HG03575 (cell line): ENCODE data around the gene IGF2.
"Not testable (repeated sequence)": the region's sequence is repeated elsewhere in the genome, so short reads cannot be mapped to it uniquely, and the experiment has no call there.

Experiments used
- ATAC-seq: cut with Tn5 transposase; IDR thresholded peaks from one replicate; pipeline ENCODE4 v1.9.1; 2021; ENCODE audit not compliant: unreplicated experiment, insufficient number of reproducible peaks, low FRiP score; ENCODE audit errors: extremely low read depth

IGF2 gene

GRCh38 chr11:2128511-2129307 is 10.5 kb downstream of the IGF2 start:
- no peak for ATAC-seq

GRCh38 chr11:2128130-2128510 is 11.1 kb downstream of the IGF2 start:
- no peak for ATAC-seq

GRCh38 chr11:2127482-2128129 is 11.6 kb downstream of the IGF2 start:
- ATAC-seq, result no peak

GRCh38 chr11:2126520-2127085 is 12.6 kb downstream of the IGF2 start:
- ATAC-seq, result no peak

GRCh38 chr11:2124736-2125484 is 14.3 kb downstream of the IGF2 start:
- ATAC-seq, result not testable (repeated sequence)

- no peak for ATAC-seq
These were observed 15.6 kb downstream of the IGF2 start for GRCh38 chr11:2123628-2123960.

GRCh38 chr11:2122907-2123627 is 16.1 kb downstream of the IGF2 start:
- no peak for ATAC-seq

- no peak for ATAC-seq
These were observed 16.8 kb downstream of the IGF2 start for GRCh38 chr11:2122222-2122906.

GRCh38 chr11:2121227-2122130 is 17.7 kb downstream of the IGF2 start:
- no peak for ATAC-seq

- no peak for ATAC-seq
These were observed 18.7 kb downstream of the IGF2 start for GRCh38 chr11:2120359-2121100.

GRCh38 chr11:2118677-2119076 is 20.5 kb downstream of the IGF2 start:
- ATAC-seq, result no peak

GRCh38 chr11:2116680-2117079 is 22.5 kb downstream of the IGF2 start:
- no peak for ATAC-seq

GRCh38 chr11:2115308-2115707 is 23.9 kb downstream of the IGF2 start:
- no peak for ATAC-seq

- no peak for ATAC-seq
These were observed 24.6 kb downstream of the IGF2 start for GRCh38 chr11:2114430-2115241.

- no peak for ATAC-seq
These were observed 25.4 kb downstream of the IGF2 start for GRCh38 chr11:2113776-2114175.

- no peak for ATAC-seq
These were observed 28.7 kb downstream of the IGF2 start for GRCh38 chr11:2110521-2110920.
